Astrocyte of the cerebellum (primary cell): ENCODE measurements around the gene ANP32A.
A peak's percentile ranks its signal among the peaks of the same experiment; 100 is the strongest.

Source experiments
- DNase-seq: peaks from one replicate; pipeline ENCODE4 v3.0.0-alpha.2; 2011; ENCODE audit warnings: low read depth
- H3K4me3 ChIP-seq: 2 replicates; pipeline ENCODE4 v1.5.1; 2011; ENCODE audit warnings: mild to moderate bottlenecking, low read depth, low read length, moderate library complexity
- CTCF ChIP-seq: IDR thresholded peaks from 2 replicates; pipeline ENCODE4 v1.5.1; 2012; ENCODE audit warnings: low read length, low read depth, moderate library complexity, mild to moderate bottlenecking; ENCODE audit errors: missing control alignments
- in situ Hi-C: cut with HindIII; loops from 2 replicates; pipeline ENCODE4 v1.10.0; 2017; ENCODE audit warnings: low sequenced_read_pairs

Gene ANP32A

GRCh38 chr15:68733666-68734065 lies 87.0 kb downstream of the ANP32A start:
- in situ Hi-C loops, result no loop called here
- H3K4me3 ChIP-seq, result no peak overlapping the region
- TF ChIP-seq CTCF, result no peak
- no peak for DNase-seq

DNA sequence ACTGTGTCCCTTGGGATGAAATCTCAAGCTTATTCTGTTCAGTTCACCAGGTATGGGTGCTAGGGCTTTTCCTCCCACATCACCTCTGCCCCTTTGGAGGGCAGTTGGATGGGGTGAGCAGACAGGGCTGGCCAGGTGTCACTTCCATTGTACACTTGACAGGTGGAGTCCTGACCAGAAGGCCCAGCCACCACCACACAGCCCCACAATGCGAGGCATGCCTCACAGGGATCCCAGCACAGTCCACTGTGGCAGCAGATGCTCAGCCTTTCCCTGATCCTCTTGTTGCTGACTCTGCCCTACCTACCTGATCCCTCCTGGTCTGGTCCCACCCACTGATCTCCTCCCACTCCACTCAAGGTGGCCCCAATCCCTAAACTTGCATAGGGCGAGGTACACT lies 88.2 kb downstream of the ANP32A start:
- TF ChIP-seq CTCF, result no peak
- no peak overlapping the region for H3K4me3 ChIP-seq
- in situ Hi-C loops, result no loop called here
- DNase-seq, result no peak

DNA sequence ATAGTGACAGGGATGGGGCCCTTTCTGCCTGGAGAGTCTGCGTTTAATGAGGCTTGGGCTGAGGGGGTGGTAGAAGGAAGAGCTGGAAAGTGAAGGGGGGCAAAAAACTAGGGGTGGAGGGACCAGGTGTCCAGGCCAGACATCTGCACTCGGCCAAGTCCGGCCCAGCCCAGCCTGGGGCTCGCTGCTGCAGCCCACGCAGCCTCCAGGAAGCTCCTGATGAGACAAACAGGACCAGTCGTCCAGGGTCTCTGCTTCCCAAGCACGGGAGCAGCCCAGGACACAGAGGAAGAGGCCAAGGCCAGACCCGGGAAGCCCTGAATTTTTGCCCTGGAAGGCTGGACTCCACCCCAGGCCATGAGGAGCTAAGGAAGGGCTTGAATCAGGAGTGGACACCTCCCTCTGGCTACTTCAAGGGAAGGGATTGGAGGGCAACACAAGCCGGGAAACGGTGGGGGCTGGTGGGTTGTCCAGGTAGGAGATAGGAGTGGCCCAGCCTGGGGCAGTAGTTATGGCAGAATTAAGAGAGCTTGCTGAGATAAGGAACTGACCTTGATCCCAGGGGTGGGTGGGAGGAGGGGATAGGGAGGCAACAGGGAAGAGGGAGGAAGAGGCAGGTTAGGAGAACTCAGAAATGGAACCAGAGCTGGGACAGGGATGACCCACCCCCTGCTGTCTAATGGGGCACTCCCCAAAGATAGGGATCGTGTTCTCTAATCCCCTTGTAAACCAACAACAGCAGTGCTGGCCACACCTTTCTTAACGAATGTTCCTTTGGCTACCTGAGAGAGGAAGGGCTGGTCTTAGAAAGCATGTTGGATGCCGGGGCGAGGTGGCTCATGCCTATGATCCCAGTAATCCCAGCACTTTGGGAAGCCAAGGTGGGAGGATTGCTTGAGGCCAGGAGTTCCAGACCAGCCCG lies 89.5 kb downstream of the ANP32A start:
- DNase-seq, result no peak
- no peak for TF ChIP-seq CTCF
- no peak overlapping the region for H3K4me3 ChIP-seq
- in situ Hi-C loops, result no loop called here

DNA sequence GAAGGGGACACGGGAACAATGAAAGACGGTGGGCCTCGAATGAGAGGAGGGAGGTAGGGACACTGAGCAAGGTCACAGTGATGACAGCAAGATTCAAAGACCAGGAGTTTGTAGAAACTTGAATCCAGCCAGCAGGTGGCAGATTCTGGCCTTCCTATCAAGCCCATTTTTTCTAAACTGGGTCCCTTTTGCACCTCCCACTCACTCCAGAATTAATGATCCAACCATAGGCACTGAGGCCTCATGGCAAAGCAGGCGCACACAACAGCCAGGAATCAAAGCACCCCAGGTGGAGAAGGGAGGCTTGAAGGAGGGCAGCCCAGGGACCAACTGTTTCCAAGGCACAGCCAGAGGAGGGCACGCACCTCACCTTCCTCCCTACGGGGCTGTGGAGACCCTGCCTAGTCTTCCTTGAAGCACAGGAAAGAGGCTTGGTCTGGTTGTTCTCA lies 90.2 kb downstream of the ANP32A start:
- DNase-seq, result peak; percentile 13
- H3K4me3 ChIP-seq, result no peak overlapping the region
- in situ Hi-C loops, result no loop called here
- TF ChIP-seq CTCF, result peak; percentile 50

- in situ Hi-C loops, result no loop called here
- no peak for TF ChIP-seq CTCF
- no peak overlapping the region for H3K4me3 ChIP-seq
- DNase-seq, result peak; percentile 19
Measured at GRCh38 chr15:68729789-68730411, 90.8 kb downstream of the ANP32A start.
